ENCODE data around the gene TBC1D9.

DNA sequence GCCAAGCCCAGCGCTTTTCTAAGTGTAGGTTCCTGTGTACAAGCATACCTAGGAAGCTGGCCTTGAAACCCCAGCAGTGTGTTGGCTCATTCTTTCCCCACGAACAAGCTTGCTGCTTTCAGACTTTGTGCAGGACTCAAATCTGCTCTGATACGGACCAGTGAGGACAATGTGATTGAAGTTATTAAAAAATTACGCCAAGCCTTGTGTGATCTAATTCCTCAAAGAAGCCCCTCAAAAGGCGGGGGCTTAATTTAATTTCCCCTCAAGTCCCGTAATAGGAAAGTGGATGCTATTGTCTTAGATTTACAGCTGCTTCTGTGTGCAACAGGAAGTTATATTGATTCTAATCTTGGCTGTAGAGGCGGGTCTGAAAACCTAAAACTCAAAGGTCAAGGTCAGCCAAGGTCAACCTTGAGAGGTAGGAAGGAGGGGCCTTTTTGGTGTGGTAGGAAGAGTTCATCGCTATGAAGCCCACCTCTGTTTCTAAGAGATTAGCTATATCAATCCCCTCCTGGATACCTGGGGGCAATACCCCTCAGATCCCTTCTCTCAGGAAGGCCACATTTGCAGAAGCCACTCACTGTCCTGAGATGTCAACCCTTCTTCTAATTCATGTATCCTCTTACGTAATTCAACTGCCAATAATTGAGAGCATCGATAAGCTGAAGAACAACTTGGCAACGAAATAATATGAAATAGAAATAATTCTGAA is 45.1 kb downstream of the TBC1D9 start:
- TF ChIP-seq POLR2A (IDR thresholded peaks at IDR 0.05; ENCODE audit: low read length): no peak
- no peak for TF ChIP-seq GATA1 (IDR thresholded peaks at IDR 0.05; ENCODE audit: low read depth, low read length)
